Activated naive CD4-positive, alpha-beta T cell treated with anti-CD3 and anti-CD28 coated beads, Interleukin-2, amount 50 U/mL, for 72 hours (primary cell): ENCODE results near the gene FAM53B. TPM values are rescaled to one million over a fixed set of nuclear protein-coding genes. Genes with fewer than 3 reads are reported as not detected.

Source experiments
- ATAC-seq, 2 donors: fragments of 150-1000 bp; cut with Tn5 transposase; 2 replicates each; pipeline ENCODE4 v1.10.0; 2021; ENCODE audit warnings: mild to moderate bottlenecking in 2 of 2, moderate library complexity in 2 of 2
- DNase-seq, 2 donors: peaks; one replicate each; pipeline ENCODE4 v3.0.0; 2021 to 2022; ENCODE audit warnings: low spot score in 2 of 2
- H3K27ac Mint-ChIP-seq, 2 donors: one replicate each; pipeline ENCODE4 v1.8.0; 2022; ENCODE audit warnings: mild to moderate bottlenecking in 2 of 2, mixed read lengths in 2 of 2
- H3K36me3 Mint-ChIP-seq, 2 donors: one replicate each; pipeline ENCODE4 v1.8.0; 2022; ENCODE audit warnings: mixed read lengths in 2 of 2
- H3K9me3 Mint-ChIP-seq, 2 donors: one replicate each; pipeline ENCODE4 v1.8.0; 2022; ENCODE audit warnings: mixed read lengths in 2 of 2
- total RNA-seq, 2 donors: library from RNA; stranded (reverse); gene quantifications; one replicate each; pipeline ENCODE4 v1.2.3, GENCODE V29; 2022

The FAM53B gene
- total RNA-seq, 2 donors from 2014 or later, result 6.1 to 11.8 TPM

- ATAC-seq (no peak), DNase-seq (no peak)
- Mint-ChIP-seq H3K9me3 (no peaks in the 10 kb centered on the region), H3K36me3 (peaks cover 0 to 5% of the 10 kb centered on the region in 2 donors), H3K27ac (no peak overlapping the region)
Observed at GRCh38 chr10:124745673-124746072, 1.5 kb upstream of the FAM53B start.

DNA sequence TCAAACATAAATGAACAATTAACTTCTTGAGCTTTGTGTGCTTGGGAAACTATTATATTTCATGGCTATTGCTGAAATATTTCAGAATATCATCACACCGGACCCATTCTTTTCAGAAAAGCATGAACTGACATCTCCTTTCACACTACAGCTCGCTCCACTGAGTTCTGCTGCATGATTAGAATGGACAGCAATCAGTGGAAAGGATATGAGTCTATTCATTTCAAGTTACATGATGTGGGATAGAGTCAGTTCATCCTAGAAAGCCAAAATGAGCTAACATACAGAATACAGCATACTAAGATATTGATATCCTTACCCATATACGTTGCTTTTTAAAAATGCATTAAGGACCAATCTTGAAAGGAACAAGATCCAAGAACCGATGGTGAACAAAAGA is 1.1 kb upstream of the FAM53B start:
- H3K27ac Mint-ChIP-seq, result no peak overlapping the region
- no peak for ATAC-seq
- DNase-seq, result no peak
- no peaks in the 10 kb centered on the region for H3K9me3 Mint-ChIP-seq
- H3K36me3 Mint-ChIP-seq, result peaks cover 2 to 7% of the 10 kb centered on the region in 2 donors

DNA sequence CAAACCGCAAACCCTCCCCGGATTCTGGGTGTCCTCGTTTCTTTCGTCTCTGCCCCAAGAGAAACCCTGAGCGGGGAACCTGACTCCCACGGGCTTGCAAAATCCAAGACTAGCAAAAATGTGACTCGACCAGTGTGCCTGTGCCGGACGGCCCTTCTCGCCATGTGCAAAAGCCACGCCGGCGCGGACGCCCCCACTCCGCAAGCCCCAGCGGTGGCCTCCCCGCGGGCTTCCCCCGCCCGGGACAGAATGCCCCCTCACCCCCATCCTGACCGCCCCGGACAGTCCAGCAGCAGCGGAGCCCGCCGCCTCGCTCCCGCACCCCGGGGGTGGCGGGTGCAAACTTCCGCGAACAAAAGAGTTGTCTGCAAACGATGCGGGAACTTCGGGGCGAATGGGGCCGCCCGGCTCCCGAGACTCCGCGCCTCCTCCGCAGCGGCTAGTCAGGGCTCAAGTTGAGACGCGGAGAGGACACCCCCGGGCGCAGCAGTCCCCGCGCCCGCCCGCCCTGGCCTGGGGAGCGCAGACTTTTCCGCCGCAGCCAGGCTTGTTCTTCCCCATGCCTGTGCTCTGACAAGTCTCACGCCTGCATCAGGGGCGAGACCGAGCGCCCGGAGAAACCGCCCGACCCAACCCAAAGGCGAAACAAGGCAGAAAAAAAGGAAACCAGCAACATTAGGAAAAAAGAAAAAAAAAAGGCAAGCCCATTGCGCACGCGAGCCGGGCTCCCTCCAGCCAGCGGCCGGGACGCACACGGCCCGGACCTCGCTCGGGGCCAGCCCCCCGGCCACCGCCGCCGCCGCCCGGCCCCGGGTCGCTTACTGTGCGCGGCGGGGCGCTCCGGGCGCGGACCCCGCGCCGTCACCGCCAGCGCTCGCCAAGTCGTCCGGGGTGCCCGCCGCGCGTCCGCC is 732 bp downstream of the FAM53B start:
- no peak for DNase-seq
- ATAC-seq, result peak; percentile 14 to 26
- Mint-ChIP-seq H3K9me3 (no peaks in the 10 kb centered on the region), H3K36me3 (peaks cover 13 to 14% of the 10 kb centered on the region in 2 donors), H3K27ac (peak overlapping the region; percentile 66 to 98)

- H3K9me3 Mint-ChIP-seq, result no peaks in the 10 kb centered on the region
- H3K36me3 Mint-ChIP-seq, result peaks cover 13 to 14% of the 10 kb centered on the region in 2 donors
- H3K27ac Mint-ChIP-seq, result peak overlapping the region; percentile 60 to 66
- ATAC-seq (no peak), DNase-seq (no peak)
Observed at GRCh38 chr10:124742413-124743190, 1.6 kb downstream of the FAM53B start.

GRCh38 chr10:124741922-124742412 is 2.2 kb downstream of the FAM53B start:
- DNase-seq (no peak), ATAC-seq (no peak)
- Mint-ChIP-seq H3K9me3 (no peaks in the 10 kb centered on the region), H3K36me3 (peaks cover 13 to 14% of the 10 kb centered on the region in 2 donors), H3K27ac (no peak overlapping the region)

GRCh38 chr10:124741281-124741921 is 2.8 kb downstream of the FAM53B start:
- no peaks in the 10 kb centered on the region for H3K9me3 Mint-ChIP-seq
- peak; percentile 51 to 71 for ATAC-seq
- peak overlapping the region in 1 of 2 donors; percentile 25 for H3K27ac Mint-ChIP-seq
- H3K36me3 Mint-ChIP-seq, result peaks cover 13 to 14% of the 10 kb centered on the region in 2 donors
- peak in 1 of 2 donors; percentile 72 for DNase-seq

DNA sequence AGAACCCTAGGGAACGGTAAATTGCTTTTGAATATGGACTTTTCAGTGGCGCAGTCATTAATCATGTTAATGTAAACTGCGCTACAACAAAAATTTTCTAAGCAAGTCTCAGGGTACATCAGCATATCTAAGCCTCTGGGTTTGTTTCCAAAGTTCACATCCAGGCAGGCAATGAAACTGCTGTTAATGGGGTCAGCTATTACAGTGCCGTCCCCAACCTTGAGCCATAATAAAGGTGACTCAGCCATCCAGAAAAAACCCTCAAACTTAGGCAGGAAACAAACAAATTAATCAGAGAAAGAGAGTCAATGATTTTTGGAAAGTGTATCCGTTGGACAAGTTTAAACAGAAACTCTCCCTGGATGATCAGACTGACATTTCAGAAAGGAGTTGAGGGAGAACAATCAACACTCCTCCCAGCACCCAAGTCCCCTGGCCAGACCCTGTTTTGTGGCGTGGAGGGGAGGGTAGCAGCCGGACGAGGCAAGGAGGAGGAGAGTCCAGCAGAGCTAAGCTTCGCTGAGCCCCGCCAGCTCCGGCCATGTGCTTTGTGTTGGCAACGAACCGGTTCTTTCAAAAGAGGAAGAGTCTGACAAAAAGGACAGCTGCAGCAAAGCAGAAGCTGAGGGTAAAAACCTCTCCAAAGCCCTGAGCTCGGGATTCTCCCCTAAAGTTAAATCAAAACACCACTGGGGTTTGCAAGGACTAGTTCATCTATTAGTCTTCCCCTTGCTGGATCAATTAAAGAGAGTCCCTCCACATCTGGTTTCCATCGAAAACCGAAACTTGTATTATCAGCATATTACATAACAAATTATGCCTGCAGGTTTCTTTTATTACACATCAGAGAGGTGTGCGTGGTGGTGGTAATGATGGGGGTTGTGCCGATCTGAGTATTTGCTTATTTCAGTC is 3.6 kb downstream of the FAM53B start:
- Mint-ChIP-seq H3K27ac (peak overlapping the region in 1 of 2 donors; percentile 25), H3K9me3 (no peaks in the 10 kb centered on the region), H3K36me3 (peaks cover 13 to 14% of the 10 kb centered on the region in 2 donors)
- ATAC-seq, result peak; percentile 18 to 33
- DNase-seq, result no peak

DNA sequence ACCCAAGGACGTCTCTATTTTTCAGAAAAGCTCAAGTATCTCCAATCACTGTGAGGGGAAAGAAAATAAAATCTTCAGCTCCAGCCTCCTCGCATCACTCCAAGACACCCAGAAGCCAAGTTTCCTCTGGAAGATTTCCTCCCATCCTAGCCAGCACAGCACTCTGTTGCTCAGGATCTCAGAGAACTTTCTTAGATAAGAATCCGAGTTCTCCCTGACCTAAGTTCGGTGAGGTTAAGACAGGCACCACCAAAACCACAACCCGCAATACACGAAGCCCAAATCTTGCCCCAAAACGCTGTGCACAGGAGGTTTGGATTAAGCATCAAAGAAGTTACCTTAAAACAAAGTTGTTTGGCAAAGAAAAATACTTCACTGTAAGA is 4.2 kb downstream of the FAM53B start:
- DNase-seq (no peak), ATAC-seq (no peak)
- H3K9me3 Mint-ChIP-seq, result no peaks in the 10 kb centered on the region
- H3K27ac Mint-ChIP-seq, result peak overlapping the region in 1 of 2 donors; percentile 25
- H3K36me3 Mint-ChIP-seq, result peaks cover 13 to 14% of the 10 kb centered on the region in 2 donors

DNA sequence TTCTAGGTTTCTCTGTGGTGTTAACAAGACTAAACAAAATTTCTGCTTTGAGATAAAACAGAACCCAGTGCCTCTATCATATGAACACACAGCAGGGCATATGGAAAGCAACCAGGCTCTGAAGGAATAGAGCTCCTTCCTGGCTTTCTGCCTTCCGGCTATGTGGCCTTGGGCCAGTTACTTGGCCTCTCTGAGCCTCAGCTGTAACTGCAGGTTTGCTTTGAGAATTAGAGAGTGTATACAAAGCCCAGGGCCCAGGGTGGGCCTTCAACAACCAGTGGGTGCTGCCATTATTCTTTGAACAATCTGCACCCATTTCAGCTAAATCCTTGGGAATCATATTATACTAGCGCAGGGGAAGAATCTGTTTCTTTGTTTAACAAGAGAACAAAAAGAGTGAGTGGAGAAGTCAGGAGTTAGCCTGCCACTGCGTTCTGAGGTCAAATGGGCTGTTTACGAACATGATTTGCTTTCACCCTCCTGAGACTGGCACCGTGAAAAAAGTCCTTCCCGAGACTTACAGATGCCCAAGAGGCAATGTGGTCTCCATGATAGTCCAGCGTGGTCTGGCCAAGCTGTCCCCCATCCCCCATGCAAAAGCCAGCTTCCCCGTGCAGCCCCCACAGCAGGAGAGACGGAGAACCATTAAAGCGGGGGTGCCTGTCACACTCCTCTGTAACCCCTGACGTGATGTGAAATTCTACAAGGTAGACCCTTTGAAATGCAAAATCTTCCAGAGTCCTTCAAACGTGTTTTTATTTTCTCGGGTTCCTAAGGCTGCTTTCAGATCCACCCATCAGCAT is 4.9 kb downstream of the FAM53B start:
- Mint-ChIP-seq H3K9me3 (no peaks in the 10 kb centered on the region), H3K36me3 (peaks cover 13 to 14% of the 10 kb centered on the region in 2 donors), H3K27ac (peak overlapping the region in 1 of 2 donors; percentile 25)
- DNase-seq (no peak), ATAC-seq (no peak)

- Mint-ChIP-seq H3K27ac (no peak overlapping the region), H3K36me3 (peaks cover 9 to 14% of the 10 kb centered on the region in 2 donors), H3K9me3 (no peaks in the 10 kb centered on the region)
- ATAC-seq (no peak), DNase-seq (no peak)
Observed at GRCh38 chr10:124738441-124738840, 5.7 kb downstream of the FAM53B start.

DNA sequence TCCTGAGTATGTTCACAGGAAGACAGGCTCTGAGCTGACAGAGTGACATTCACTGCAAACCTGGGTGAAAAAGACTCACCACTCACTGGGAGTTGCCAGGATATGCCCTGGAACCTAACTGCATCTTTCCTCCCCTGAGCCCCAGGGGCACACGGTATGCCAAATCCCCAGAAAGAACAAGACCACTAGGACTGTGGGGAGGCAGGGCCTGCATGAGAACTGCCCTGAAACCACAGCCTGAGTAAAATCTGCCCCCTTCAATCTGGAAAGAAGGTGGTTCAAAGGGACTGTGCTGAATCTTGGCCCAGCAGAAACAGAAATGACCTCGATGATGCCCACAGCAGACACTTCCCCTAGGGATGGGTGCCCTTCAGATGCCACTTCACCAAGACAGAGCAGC is 6.5 kb downstream of the FAM53B start:
- H3K9me3 Mint-ChIP-seq, result no peaks in the 10 kb centered on the region
- peaks cover 8 to 14% of the 10 kb centered on the region in 2 donors for H3K36me3 Mint-ChIP-seq
- H3K27ac Mint-ChIP-seq, result no peak overlapping the region
- DNase-seq, result no peak
- ATAC-seq, result no peak

DNA sequence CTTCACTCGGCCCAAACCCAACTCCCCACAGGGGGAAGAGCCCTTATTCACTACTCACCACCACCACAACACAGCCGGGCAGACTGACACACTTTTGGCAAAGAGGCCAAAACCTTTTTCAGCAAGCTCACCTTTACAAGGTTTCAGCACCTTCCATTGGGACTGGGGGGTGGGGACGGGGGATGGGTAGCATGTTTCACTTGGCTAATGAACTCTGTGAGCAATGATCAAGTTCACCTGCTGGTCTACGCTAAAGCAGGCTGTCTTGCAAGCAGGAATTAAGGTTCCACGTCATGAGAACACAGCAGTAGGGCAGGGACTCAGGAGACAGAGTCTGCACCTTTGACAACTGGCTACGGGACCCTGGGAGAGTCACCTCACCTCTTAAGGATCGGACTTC is 7.0 kb downstream of the FAM53B start:
- Mint-ChIP-seq H3K9me3 (no peaks in the 10 kb centered on the region), H3K27ac (no peak overlapping the region), H3K36me3 (peaks cover 8 to 14% of the 10 kb centered on the region in 2 donors)
- DNase-seq, result no peak
- no peak for ATAC-seq

GRCh38 chr10:124736491-124737136 is 7.6 kb downstream of the FAM53B start:
- ATAC-seq (no peak), DNase-seq (no peak)
- Mint-ChIP-seq H3K36me3 (peaks cover 8 to 14% of the 10 kb centered on the region in 2 donors), H3K27ac (no peak overlapping the region), H3K9me3 (no peaks in the 10 kb centered on the region)

- H3K27ac Mint-ChIP-seq, result no peak overlapping the region
- ATAC-seq, result no peak
- DNase-seq, result no peak
- H3K36me3 Mint-ChIP-seq, result peaks cover 8 to 14% of the 10 kb centered on the region in 2 donors
- no peaks in the 10 kb centered on the region for H3K9me3 Mint-ChIP-seq
Observed at GRCh38 chr10:124735491-124736286, 8.5 kb downstream of the FAM53B start.
